Measurements from ENCODE around the gene C11orf71. TPM values are rescaled to one million over a fixed set of nuclear protein-coding genes. Genes with fewer than 3 reads are reported as not detected.

C11orf71 gene
- total and polyA plus RNA-seq, 9 of the 15 experiments (the other 6 are each of a cell fraction or from before 2014, with no cell fraction given): 2.9 to 15.1 (median 9.1) TPM

DNA sequence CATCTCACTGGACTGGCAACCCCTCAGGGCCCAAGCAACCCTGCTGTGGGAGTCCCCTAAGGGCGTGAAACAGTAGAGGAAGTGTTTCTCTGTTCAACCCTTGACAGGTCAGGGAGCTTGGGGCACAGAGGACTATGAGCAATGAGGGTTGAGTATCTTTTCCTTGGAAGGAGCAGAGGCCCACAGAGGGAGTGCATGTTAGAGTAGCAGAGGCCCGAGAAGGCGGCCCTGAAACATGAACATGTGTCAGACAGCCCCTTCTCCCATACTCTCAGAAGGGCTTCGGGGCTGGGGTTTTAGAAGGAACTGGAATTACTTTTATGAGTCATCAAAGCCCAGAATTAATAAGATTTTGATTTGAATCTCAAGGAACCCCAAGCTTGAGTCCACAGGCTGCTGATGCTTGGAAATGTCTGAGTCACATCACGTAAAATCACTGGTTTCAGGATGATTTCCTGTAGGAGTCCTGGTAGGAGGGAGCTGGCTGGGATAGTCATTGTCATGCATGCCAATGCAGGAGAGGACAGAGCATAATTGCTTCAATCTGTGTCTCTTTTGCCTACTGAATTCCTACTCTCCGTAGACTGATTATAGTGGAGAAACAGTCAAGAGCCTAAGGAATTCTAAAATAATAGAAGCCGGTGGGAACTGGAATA, 22.6 kb downstream of the C11orf71 start:
- BruUV-seq (replicated peaks): no TSS peak
- Histone ChIP-seq H3K9me1 (ENCODE audit: control insufficient read depth, insufficient read depth, low read length) (no peaks in the 10 kb centered on the region), H3K36me3 (ENCODE audit: control insufficient read depth, insufficient read depth, low read length) (no peaks in the 10 kb centered on the region), H2AFZ (ENCODE audit: low read depth, low read length) (no peak overlapping the region), H3K79me2 (ENCODE audit: control insufficient read depth, insufficient read depth, low read length) (no peaks in the 10 kb centered on the region), H3K27me3 (ENCODE audit: control insufficient read depth in 2 of 2, insufficient read depth in 2 of 2, low read length in 2 of 2) (peaks cover 24 to 25% of the 10 kb centered on the region in 2 experiments), H3K9ac (ENCODE audit: insufficient read depth in 1 of 2, low read depth in 2 of 2, low read length in 2 of 2) (no peak overlapping the region), H3K4me2 (ENCODE audit: insufficient read depth, low read length) (no peak overlapping the region), H4K20me1 (replicated peaks; ENCODE audit: control insufficient read depth, insufficient read depth, low read length) (no peaks in the 10 kb centered on the region), H3K4me3 (no peak overlapping the region), H3K27ac (ENCODE audit: extremely low read depth, low read depth, low read length) (no peak overlapping the region), H3K4me1 (replicated peaks in 1 of 2; ENCODE audit: control insufficient read depth in 2 of 2, insufficient read depth in 2 of 2, low read length in 2 of 2) (no peaks in the 10 kb centered on the region), H3K9me3 (replicated peaks; ENCODE audit: control insufficient read depth, insufficient read depth, low read depth, low read length) (no peaks in the 10 kb centered on the region)
- WGBS (ENCODE audit: insufficient coverage, low coverage, missing lambda C conversion rate): 2% methylated on average over 7 of the region's 7 CpGs
- ChIA-PET CTCF (ENCODE audit: low intra/inter-chr PET ratio) (no interaction called here), POLR2A (no interaction called here)
- FAIRE-seq (no peak), DNase-seq (ENCODE audit: extremely low read depth in 1 of 4, low spot score in 3 of 4) (no peak), ATAC-seq (no peak; the same call in 2 of the 3 replicates)
- TF ChIP-seq ZNF830 (CRISPR knock-in tag; IDR thresholded peaks at IDR 0.05) (no peak), ZNF436 (CRISPR knock-in tag; IDR thresholded peaks at IDR 0.05) (no peak), NRF1 (conservative IDR thresholded peaks at IDR 0.05 in 1 of 2, IDR thresholded peaks at IDR 0.05 in 1 of 2) (no peak), NCOR1 (IDR thresholded peaks at IDR 0.05) (no peak), HNRNPLL (IDR thresholded peaks at IDR 0.05; ENCODE audit: low read depth, low read length, poor library complexity, severe bottlenecking) (no peak), DMBX1 (CRISPR knock-in tag; IDR thresholded peaks at IDR 0.05; ENCODE audit: borderline replicate concordance) (no peak), HNRNPK (IDR thresholded peaks at IDR 0.05; ENCODE audit: low read depth, low read length, poor library complexity, severe bottlenecking) (no peak), SRSF1 (IDR thresholded peaks at IDR 0.05; ENCODE audit: low read depth, low read length) (no peak), YY1 (IDR thresholded peaks at IDR 0.05; ENCODE audit: borderline replicate concordance in 1 of 3, control insufficient read depth in 1 of 3, extremely low read depth in 1 of 3, insufficient read depth in 3 of 3, insufficient read length in 1 of 3, insufficient replicate concordance in 2 of 3, low read depth in 1 of 3, low read length in 2 of 3) (no peak), EHMT2 (IDR thresholded peaks at IDR 0.05) (no peak)
- TF ChIP-seq, protein P1, sequence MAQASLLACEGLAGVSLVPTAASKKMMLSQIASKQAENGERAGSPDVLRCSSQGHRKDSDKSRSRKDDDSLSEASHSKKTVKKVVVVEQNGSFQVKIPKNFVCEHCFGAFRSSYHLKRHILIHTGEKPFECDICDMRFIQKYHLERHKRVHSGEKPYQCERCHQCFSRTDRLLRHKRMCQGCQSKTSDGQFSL (CRISPR knock-in tag; IDR thresholded peaks at IDR 0.05): no peak
- TF ChIP-seq, protein P1 (tag; IDR thresholded peaks at IDR 0.05): no peak
- TF ChIP-seq, protein P2, sequence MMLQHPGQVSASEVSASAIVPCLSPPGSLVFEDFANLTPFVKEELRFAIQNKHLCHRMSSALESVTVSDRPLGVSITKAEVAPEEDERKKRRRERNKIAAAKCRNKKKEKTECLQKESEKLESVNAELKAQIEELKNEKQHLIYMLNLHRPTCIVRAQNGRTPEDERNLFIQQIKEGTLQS (IDR thresholded peaks at IDR 0.05): no peak
- TF ChIP-seq, protein P2 (CRISPR knock-in tag; conservative IDR thresholded peaks at IDR 0.05): no peak
- TF ChIP-seq, protein P3, sequence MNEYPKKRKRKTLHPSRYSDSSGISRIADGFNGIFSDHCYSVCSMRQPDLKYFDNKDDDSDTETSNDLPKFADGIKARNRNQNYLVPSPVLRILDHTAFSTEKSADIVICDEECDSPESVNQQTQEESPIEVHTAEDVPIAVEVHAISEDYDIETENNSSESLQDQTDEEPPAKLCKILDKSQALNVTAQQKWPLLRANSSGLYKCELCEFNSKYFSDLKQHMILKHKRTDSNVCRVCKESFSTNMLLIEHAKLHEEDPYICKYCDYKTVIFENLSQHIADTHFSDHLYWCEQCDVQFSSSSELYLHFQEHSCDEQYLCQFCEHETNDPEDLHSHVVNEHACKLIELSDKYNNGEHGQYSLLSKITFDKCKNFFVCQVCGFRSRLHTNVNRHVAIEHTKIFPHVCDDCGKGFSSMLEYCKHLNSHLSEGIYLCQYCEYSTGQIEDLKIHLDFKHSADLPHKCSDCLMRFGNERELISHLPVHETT (CRISPR knock-in tag; conservative IDR thresholded peaks at IDR 0.05 in 1 of 2, IDR thresholded peaks at IDR 0.05 in 1 of 2): no peak
- in situ Hi-C loops (cut with MboI) (no loop called here), intact Hi-C loops (cut with micrococcal nuclease) (no loop called here)
